H7 (cell line): ENCODE results near the gene HELZ2. TPM values are rescaled to one million over a fixed set of nuclear protein-coding genes. Genes with fewer than 3 reads are reported as not detected.
"Not testable (repeated sequence)": the region's sequence is repeated elsewhere in the genome, so short reads cannot be mapped to it uniquely, and the experiment has no call there.

Source experiments
- DNase-seq: peaks from one replicate; pipeline ENCODE4 v3.0.0; 2012
- H3K27me3 ChIP-seq: 2 replicates; pipeline ENCODE4 v1.6.0; 2011; ENCODE audit warnings: mild to moderate bottlenecking, low read length; ENCODE audit not compliant: control insufficient read depth, insufficient read depth
- H3K36me3 ChIP-seq: replicated peaks from 2 replicates; pipeline ENCODE4 v1.5.1; 2011; ENCODE audit warnings: low read length; ENCODE audit not compliant: control insufficient read depth, insufficient read depth
- H3K4me3 ChIP-seq: 2 replicates; pipeline ENCODE4 v1.5.1; 2011; ENCODE audit warnings: low read depth, mild to moderate bottlenecking, control low read depth, low read length, moderate library complexity; ENCODE audit not compliant: insufficient read depth
- total RNA-seq: library from RNA; depleted of rRNA; stranded (reverse); fragments of >200 nt; shearing (Covaris generic); gene quantifications from 2 replicates; pipeline ENCODE4 v1.2.3, GENCODE V29; 2014

The HELZ2 gene
- total RNA-seq, 1 experiment from 2014 or later = 20.1 TPM

DNA sequence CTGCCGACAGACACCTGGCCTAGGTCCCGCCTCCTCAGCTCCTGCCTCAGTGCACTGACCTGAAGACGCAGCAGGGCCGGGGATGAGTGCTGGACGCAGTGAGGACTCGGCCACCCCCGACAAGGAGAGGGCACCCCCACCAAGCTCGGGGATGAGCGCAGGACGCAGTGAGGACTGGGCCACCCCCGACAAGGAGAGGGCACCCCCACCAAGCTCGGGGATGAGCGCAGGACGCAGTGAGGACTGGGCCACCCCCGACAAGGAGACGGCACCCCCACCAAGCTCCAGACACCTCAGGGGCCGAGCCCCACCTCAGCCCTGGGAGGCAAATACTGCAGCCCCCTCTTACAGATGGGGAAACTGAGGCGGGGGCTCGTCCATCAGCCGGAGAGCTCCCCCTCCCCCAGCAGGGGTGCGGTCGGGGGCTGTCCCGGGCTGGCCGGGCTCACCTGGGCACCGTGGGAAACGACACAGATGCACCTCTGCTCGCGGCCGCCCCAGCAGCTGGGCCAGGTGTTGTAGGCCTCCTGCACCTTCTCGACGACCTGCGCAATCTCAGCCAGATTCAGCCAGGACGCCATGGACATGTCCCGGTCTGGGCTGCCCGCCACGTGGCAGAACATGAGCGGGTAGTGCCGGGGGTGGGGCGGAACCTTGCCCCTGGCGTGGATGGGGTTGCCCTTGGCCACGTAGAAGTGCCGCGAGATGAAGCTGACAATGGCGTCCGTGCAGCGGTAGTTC is 7.5 kb downstream of the HELZ2 start:
- no peak for DNase-seq

DNA sequence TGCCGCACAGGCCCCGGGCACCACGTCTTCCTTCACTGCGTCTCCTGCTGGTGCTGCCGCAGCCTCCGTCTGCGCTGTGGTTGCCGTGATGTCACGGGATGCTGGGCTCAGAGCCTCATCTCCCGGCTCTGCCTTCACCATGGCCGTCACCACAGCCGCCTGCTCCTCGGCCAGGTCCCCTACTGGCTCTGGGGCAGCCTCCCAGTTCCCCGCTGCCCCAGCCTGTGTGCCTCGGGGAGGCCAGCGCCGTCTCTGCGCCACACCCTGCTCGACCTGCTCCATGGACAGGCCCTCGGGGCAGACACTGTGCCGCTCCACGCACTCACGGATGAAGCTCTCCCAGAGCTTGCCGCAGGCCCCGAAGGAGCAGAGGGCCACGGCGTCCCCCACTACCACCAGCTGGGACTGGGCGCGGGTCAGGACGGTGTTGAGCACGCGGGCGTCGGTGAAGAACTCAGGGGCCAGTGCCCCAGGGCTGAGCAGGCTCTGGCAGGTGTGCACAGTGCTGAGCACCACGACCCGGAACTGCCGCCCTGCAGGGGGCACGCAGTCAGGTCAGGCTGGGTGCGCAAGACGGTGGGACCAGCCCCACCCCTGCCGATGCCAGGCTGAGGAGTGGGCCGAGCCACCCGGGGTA is 8.2 kb downstream of the HELZ2 start:
- no peak for DNase-seq
- no peaks in the 10 kb centered on the region; the same call in 1 of the 2 replicates for H3K36me3 ChIP-seq
- no peaks in the 10 kb centered on the region for H3K27me3 ChIP-seq
- no peak overlapping the region for H3K4me3 ChIP-seq

More for the DNA sequence above, 7.5 kb downstream of the HELZ2 start:
- no peaks in the 10 kb centered on the region for H3K36me3 ChIP-seq
- no peak overlapping the region for H3K4me3 ChIP-seq
- H3K27me3 ChIP-seq = no peaks in the 10 kb centered on the region

DNA sequence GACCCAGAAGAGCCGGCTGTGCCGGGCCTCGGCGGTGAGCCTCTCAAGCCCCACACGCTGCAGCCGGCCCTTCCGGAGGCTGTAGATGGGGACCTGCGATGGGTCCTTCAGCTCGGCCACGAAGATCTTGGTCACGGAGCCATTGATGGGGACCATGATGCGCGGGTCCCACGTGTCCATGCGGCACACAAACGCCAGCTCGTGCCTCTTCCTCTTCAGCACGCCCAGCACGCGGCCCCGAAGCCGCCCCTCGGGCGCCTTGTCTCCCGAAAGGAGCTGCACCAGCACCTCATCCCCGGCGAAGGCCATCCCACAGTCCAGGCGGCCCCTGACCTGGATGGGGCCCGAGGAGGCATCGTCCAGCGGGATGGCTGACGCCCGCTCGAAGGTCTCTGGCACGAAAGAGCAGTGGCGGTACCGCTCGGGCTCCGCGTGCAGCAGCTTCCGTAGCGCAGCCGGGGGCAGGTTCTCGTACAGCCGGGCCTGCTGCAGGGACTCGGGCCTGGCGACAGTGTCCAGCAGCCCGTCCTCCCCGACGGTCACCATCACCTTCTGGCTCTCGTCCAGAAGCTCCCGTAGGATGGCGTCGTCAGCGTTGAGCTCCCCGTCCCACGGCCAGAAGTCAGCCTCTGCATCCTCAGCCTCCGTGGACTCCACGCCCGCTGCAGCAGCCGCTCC is 8.9 kb downstream of the HELZ2 start:
- no peaks in the 10 kb centered on the region; the same call in 1 of the 2 replicates for H3K36me3 ChIP-seq
- DNase-seq = no peak
- no peaks in the 10 kb centered on the region for H3K27me3 ChIP-seq
- no peak overlapping the region for H3K4me3 ChIP-seq

DNA sequence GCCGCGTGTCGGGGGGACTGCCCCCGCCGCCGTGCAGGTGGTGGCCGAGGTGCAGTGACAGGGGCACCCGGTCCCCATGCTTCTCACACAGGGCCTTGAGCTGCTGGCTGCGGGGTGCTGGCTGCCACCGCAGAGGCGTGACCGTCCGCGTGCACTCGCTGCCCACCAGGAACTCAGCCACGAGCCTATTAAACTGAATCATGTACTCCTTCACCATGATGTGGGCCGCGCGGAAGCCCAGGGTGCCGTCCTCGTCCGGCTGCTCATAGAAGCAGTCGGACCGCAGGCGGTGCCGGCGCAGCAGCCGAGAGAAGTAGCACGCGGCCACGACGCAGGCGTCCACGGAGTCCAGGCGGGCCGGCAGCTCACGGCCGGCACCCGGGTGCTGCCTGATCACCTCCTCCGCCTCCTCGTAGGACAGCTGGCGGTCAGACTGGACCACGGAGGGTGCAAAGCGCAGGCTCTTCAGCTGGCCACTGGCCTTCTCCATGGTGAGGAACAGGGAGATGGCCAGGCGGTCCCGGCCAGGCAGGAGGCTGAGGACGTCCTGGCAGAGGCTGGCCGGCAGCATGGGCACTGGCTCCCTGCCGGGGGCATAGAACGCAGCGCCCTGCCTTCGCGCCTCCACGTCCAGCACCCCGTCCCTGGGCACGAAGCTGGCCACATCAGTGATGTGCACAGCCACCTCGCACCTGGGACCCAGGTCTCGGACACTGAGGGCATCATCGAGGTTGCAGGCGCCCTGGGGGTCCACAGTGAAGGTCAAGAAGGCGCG is 9.8 kb downstream of the HELZ2 start:
- no peak for DNase-seq
- Histone ChIP-seq H3K36me3 (no peaks in the 10 kb centered on the region; the same call in 1 of the 2 replicates), H3K27me3 (no peaks in the 10 kb centered on the region), H3K4me3 (no peak overlapping the region)

DNA sequence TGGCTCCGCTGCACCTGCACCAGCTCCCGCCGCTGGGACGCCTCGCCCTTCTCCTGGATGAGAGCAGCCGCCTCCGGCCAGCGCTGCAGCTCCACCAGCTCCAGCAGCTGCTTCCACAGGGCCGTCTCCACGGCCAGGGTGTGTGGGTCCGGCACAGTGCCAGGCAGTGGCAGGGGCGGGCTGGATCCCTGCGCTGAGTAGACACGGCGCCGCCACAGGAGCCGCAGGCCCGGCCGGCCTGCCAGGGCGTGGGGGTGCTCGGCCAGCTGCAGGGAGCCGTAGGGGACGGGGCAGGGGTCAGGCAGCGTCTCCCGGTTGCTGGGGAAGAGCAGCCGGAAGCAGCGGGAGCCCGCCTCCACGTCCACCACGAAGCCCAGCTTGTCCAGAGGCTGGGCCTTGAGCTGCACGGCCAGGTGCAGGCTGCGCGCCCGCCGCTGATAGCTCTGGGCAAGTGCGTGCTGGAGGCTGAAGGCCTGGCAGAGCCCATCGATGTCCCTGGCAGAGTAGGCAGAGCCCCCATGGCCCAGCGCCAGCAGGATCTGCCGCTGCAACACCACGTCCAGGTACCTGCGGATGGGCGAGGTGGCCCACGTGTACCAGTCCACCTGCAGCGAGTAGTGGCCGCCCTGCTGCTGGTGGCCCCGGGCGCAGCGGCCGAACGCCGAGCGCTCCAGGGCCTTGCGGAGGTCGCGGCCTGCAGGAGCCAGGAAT is 10.7 kb downstream of the HELZ2 start:
- no peak for DNase-seq
- no peaks in the 10 kb centered on the region; the same call in 1 of the 2 replicates for H3K36me3 ChIP-seq
- H3K4me3 ChIP-seq = no peak overlapping the region
- no peaks in the 10 kb centered on the region for H3K27me3 ChIP-seq

DNA sequence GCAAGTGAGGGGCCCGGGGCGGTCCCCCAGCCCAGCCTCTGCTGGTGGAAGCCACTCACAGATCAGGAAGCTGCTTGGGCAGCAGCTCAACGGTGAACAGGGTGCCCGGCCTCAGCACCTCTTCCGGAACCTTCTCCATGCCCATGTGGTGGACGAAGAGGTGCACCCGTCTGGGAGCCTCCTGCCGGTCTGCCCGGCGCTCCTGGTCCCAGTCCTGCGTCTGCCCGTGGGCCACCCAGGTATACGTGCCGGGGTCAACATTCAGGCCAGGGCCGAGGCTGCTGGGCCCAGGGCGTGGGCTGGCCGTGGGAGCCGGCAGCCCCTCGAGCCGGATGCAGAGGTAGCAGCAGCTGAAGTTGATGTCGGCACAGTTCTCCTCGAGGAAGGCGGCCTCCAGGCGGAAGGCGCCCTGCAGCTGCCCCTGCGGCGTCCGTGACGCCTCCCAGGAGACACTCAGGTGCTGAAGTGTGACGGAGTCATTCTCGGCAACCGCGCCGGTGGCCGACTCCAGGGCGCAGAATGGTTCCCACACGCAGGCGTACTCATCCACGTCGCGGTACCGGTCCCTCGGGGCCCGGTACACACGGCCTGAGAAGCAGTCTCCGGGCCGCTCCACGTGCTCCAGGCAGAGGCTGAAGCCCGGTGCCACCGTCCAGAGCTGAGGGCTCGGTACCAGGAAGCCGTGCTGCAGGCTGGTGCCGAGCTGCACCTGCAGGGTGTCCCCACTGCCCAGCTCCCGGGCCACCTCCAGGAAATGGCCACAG is 11.4 kb downstream of the HELZ2 start:
- DNase-seq = no peak
- H3K4me3 ChIP-seq = no peak overlapping the region
- H3K36me3 ChIP-seq = no peaks in the 10 kb centered on the region; the same call in 1 of the 2 replicates
- no peaks in the 10 kb centered on the region for H3K27me3 ChIP-seq

DNA sequence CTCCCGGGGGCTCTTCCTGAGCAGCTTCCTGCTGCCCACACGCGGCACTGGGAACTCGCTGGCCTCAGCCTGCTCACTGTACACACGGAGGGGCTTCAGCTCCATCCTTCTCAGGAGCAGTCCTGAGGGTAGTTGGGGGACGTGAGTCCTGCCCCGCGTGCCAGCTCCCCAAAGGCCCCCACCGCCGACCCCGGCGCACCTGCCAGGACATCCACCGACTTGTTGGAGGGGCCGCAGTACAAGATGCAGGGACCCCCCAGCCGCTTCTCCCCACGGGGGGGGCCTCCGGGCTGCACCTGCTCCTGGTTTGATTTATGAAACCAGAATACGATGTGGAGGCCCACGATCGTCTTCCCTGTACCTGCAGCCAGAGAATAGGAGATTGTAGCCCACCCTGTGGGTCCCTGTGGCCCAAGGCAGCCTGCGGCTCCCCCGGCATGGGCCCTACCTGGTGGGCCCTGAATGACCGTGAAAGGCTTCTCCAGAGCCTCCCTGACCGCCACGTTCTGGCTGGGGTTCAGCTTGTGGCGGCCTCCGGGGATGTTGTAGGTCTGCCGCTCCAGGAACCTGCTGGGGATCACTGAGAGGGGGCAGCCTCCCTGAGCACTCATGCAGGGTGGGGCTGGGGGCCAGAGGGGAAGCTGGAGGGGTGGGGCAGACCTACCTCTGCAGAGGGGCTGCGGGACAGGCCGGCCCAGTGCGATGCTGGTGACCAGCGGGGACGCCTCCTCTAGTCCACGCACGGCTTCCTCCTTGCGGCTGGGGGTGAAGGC is 12.2 kb downstream of the HELZ2 start:
- no peak for DNase-seq
- no peaks in the 10 kb centered on the region; the same call in 1 of the 2 replicates for H3K36me3 ChIP-seq
- H3K27me3 ChIP-seq = no peaks in the 10 kb centered on the region
- no peak overlapping the region for H3K4me3 ChIP-seq

DNA sequence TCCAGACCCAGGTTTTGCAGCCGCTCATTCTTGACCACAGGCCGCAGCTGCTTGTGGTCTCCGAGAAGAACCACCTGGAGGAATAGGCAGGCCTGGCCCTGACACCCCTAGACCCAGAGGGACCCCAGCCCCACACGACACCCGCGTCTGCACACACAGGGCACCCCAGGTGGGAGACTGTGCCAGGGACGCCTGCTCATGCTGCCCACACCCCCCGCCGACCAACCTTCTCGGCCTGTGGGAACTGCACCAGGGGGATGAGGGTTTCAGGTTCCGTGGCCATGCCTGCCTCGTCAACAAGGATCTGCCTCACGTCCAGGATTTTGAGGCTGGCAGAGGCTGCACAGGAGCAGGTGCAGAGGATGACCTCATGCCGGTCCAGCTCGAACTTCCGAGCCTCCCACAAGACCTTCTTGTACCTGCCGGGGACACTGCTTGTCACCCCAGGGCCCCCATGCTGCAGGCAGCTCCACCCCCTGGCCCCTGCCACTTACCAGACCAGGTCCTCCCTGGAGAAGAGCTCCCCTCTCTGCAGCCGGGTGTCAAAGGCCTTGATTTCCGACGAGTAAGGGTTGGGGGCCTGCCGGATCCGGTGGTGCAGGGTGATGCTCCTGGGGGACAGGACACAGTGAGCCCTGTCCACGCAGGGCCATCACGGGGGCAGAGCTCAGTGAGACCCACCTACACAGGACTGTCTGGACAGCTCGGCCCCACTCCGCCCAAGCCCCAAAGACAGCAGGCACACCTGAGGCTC is 13.0 kb downstream of the HELZ2 start:
- Histone ChIP-seq H3K4me3 (no peak overlapping the region), H3K27me3 (no peaks in the 10 kb centered on the region), H3K36me3 (no peaks in the 10 kb centered on the region; the same call in 1 of the 2 replicates)
- no peak for DNase-seq

DNA sequence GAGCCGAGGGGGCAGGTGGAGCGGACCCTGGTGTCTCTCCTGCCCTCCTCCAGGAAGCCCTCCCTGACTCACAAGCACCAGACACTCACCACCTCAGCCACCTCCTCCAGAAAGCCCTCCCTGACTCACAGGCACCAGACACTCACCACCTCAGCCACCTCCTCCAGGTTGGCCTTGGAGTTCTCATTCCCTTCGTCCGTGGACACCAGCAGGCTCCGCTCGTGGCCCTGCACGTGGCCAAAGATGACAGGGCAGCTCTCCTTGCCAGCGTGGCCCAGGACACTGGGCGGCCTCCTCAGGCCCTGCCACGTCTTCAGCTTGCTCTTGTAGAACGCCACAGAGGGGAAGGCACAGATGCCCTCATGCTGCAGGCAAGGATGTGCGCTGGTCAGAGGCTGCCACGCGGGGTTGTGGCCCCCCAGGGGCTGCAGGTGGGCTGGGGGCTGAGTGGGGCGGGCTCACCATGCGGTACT is 13.7 kb downstream of the HELZ2 start:
- H3K4me3 ChIP-seq = no peak overlapping the region
- no peaks in the 10 kb centered on the region; the same call in 1 of the 2 replicates for H3K36me3 ChIP-seq
- H3K27me3 ChIP-seq = no peaks in the 10 kb centered on the region; the same call in 1 of the 2 replicates
- no peak for DNase-seq

DNA sequence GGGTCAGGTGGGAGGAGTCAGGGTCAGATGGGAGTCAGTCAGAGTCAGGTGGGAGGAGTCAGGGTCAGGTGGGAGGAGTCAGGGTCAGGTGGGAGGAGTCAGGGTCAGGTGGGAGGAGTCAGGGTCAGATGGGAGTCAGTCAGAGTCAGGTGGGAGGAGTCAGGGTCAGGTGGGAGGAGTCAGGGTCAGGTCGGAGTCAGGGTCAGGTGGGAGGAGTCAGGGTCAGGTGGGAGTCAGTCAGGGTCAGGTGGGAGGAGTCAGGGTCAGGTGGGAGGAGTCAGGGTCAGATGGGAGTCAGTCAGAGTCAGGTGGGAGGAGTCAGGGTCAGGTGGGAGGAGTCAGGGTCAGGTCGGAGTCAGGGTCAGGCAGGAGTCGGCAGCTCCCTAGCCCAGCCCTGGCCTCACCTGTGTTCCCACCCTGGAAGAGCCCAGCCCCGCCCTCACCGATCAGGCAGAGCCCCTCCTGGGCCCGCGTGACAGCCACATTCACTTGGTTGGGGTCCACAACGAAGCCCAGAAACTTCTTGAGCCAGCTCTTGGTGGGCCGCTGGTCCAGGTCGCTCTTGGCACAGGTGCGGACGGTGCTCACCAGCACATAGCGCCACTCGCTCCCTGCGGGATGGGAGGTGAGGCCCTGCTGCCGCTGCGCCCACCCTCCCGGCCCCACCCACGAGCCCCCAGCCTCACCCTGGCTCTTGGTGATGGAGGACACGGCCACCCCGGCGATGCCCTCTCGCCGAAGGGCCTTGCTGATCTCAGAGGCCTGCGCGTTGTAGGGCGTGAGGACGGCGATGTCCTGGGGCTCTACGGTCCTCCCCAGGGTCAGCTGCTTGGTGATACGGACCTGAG is 14.3 kb downstream of the HELZ2 start:
- H3K4me3 ChIP-seq, H3K27me3 ChIP-seq, H3K36me3 ChIP-seq: not testable (repeated sequence)
- DNase-seq = peak; percentile 86

DNA sequence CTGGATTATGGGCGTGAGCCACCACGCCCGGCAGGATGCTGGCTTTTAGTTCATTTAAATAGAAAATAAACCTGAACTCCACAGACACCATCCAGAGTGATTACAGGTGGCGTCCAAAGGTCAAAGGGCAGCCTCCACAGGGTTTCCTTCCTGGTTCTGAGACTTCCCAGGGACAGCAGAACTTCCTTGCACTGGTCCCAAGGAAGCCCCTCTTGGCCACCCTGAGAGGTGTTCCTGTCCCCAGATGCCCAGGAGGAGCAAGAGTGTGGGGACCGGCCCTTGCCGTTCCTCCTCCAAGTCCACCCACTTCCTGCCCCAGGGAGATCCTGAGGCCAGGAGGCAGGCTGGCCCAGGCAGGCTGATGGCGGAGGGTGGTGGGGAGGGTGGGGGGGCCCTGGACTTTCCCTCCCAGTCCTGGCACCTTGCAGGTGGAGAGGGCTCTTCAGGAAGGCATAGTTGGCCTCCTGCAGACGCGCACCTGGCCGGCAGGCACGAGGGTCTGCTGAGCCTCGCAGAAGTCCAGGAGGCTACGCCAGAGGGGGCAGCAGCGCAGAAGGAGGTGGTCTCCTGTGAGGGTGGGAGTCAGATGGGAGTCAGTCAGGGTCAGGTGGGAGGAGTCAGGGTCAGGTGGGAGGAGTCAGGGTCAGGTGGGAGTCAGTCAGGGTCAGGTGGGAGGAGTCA is 15.1 kb downstream of the HELZ2 start:
- H3K27me3 ChIP-seq = peaks cover 3% of the 10 kb centered on the region

More for the DNA sequence above, 15.1 kb downstream of the HELZ2 start:
- Histone ChIP-seq H3K36me3 (no peaks in the 10 kb centered on the region; the same call in 1 of the 2 replicates), H3K4me3 (no peak overlapping the region)
- DNase-seq = peak; percentile 85
